IMR-90 (cell line): ENCODE data around the gene ZDHHC7. TPM values are rescaled to one million over a fixed set of nuclear protein-coding genes. Genes with fewer than 3 reads are reported as not detected.

ENCODE experiments used
- ATAC-seq: fragments of 200-7000 bp; cut with Tn5 transposase; 2 replicates; pipeline ENCODE4 v1.9.1; 2020; ENCODE audit warnings: low read depth, mild to moderate bottlenecking, moderate library complexity
- BruUV-seq: library from RNA; stranded (reverse); fragments of 400-500 nt; replicated peaks from 2 replicates; lab custom pipeline; 2021; lab: Mats Ljungman, UMichigan
- CTCF ChIA-PET: fragments of 300-600 bp; formaldehyde crosslinking; extraction: SDS; loops from one replicate; lab custom pipeline; 2021; ENCODE audit warnings: antibody characterized with exemption; lab: Yijun Ruan, JAX
- POLR2A ChIA-PET: fragments of 300-600 bp; sonication (Branson Sonifier 250); formaldehyde crosslinking; loops from one replicate; lab custom pipeline; 2022; ENCODE audit warnings: antibody characterized with exemption; ENCODE audit not compliant: unreplicated experiment; lab: Charles Lee
- DNase-seq: peaks from one replicate; pipeline ENCODE4 v3.0.0; 2013
- H2AFZ ChIP-seq: replicated peaks from 2 replicates; pipeline ENCODE3; 2013; ENCODE audit warnings: low read length, mild to moderate bottlenecking; ENCODE audit not compliant: poor library complexity
- H2AK5ac ChIP-seq: 2 replicates; pipeline ENCODE4 v1.6.1; 2013; ENCODE audit warnings: low read depth, low read length, inconsistent platforms
- H2AK9ac ChIP-seq: replicated peaks from 2 replicates; pipeline ENCODE3; 2013; ENCODE audit warnings: mild to moderate bottlenecking, low read depth, low read length, moderate library complexity; ENCODE audit not compliant: poor library complexity
- H2BK120ac ChIP-seq: 2 replicates; pipeline ENCODE4 v1.6.1; 2013; ENCODE audit warnings: low read depth, low read length, inconsistent platforms
- H2BK15ac ChIP-seq: 3 replicates; pipeline ENCODE4 v1.6.1; 2013; ENCODE audit warnings: low read depth, low read length, inconsistent platforms
- H2BK20ac ChIP-seq: 2 replicates; pipeline ENCODE4 v1.6.1; 2013; ENCODE audit warnings: low read depth, mild to moderate bottlenecking, inconsistent platforms, low read length, moderate library complexity
- H2BK5ac ChIP-seq: 2 replicates; pipeline ENCODE4 v1.6.1; 2013; ENCODE audit warnings: mild to moderate bottlenecking, low read depth, low read length, inconsistent platforms; ENCODE audit not compliant: poor library complexity, severe bottlenecking
- H3K14ac ChIP-seq: replicated peaks from 2 replicates; pipeline ENCODE4 v1.6.1; 2013; ENCODE audit warnings: low read depth, low read length, inconsistent platforms
- H3K18ac ChIP-seq: 2 replicates; pipeline ENCODE4 v1.6.1; 2013; ENCODE audit warnings: low read depth, low read length, control low read depth
- H3K23ac ChIP-seq: 2 replicates; pipeline ENCODE4 v1.6.1; 2013; ENCODE audit warnings: low read depth, low read length, inconsistent platforms
- H3K27ac ChIP-seq: 2 replicates; pipeline ENCODE4 v1.5.1; 2013; ENCODE audit warnings: mild to moderate bottlenecking, control low read depth, low read length; ENCODE audit not compliant: insufficient read depth
- H3K27me3 ChIP-seq: 2 replicates; pipeline ENCODE4 v1.6.1; 2013; ENCODE audit warnings: low read length; ENCODE audit not compliant: control insufficient read depth, insufficient read depth
- H3K36me3 ChIP-seq: 2 replicates; pipeline ENCODE4 v1.6.1; 2013; ENCODE audit warnings: low read length, mixed read lengths; ENCODE audit not compliant: control insufficient read depth, insufficient read depth
- H3K4ac ChIP-seq: 2 replicates; pipeline ENCODE4 v1.6.1; 2013; ENCODE audit warnings: low read depth, low read length, inconsistent platforms
- H3K4me1 ChIP-seq: 2 replicates; pipeline ENCODE4 v1.6.1; 2013; ENCODE audit warnings: low read length, mixed read lengths; ENCODE audit not compliant: control insufficient read depth, insufficient read depth
- H3K4me2 ChIP-seq: 2 replicates; pipeline ENCODE4 v1.6.1; 2013; ENCODE audit warnings: low read depth, mild to moderate bottlenecking, control low read depth, low read length, moderate library complexity
- H3K4me3 ChIP-seq: 2 replicates; pipeline ENCODE4 v1.5.1; 2013; ENCODE audit warnings: low read depth, mild to moderate bottlenecking, control low read depth, low read length, moderate library complexity; ENCODE audit not compliant: insufficient read depth
- H3K56ac ChIP-seq: 2 replicates; pipeline ENCODE4 v1.6.1; 2013; ENCODE audit warnings: low read length, inconsistent platforms; ENCODE audit not compliant: insufficient read depth; ENCODE audit errors: extremely low read depth
- H3K79me1 ChIP-seq, 2 experiments: 2 replicates each; pipeline ENCODE4 v1.6.1; 2013; ENCODE audit warnings: low read length in 2 of 2, inconsistent platforms in 1 of 2, low read depth in 1 of 2
- H3K9ac ChIP-seq: 2 replicates; pipeline ENCODE4 v1.6.1; 2013; ENCODE audit warnings: low read depth, low read length, control low read depth
- H3K9me1 ChIP-seq: 2 replicates; pipeline ENCODE4 v1.6.1; 2013; ENCODE audit warnings: low read length, inconsistent platforms; ENCODE audit not compliant: insufficient read depth
- H3K9me3 ChIP-seq: 2 replicates; pipeline ENCODE4 v1.6.1; 2013; ENCODE audit warnings: low read length; ENCODE audit not compliant: control insufficient read depth, insufficient read depth
- H4K20me1 ChIP-seq: 2 replicates; pipeline ENCODE4 v1.6.1; 2013; ENCODE audit warnings: low read length, inconsistent platforms; ENCODE audit not compliant: insufficient read depth
- H4K5ac ChIP-seq: 2 replicates; pipeline ENCODE4 v1.6.1; 2013; ENCODE audit warnings: mild to moderate bottlenecking, low read depth, low read length, control low read depth
- H4K8ac ChIP-seq, 2 experiments: 2 replicates each; pipeline ENCODE4 v1.6.1; 2013; ENCODE audit warnings: low read depth in 2 of 2, low read length in 2 of 2, control low read depth in 1 of 2, inconsistent platforms in 1 of 2
- H4K91ac ChIP-seq: 2 replicates; pipeline ENCODE4 v1.6.1; 2013; ENCODE audit warnings: low read depth, low read length, inconsistent platforms; ENCODE audit not compliant: insufficient read depth
- BHLHE40 ChIP-seq: fragments of 150-350 bp; IDR thresholded peaks from 2 replicates; pipeline ENCODE4 v1.6.1; 2016; ENCODE audit warnings: mild to moderate bottlenecking, low read depth, low read length
- NFE2L2 ChIP-seq: fragments of 150-350 bp; IDR thresholded peaks from 2 replicates; pipeline ENCODE4 v1.6.1; 2016; ENCODE audit warnings: low read depth, mild to moderate bottlenecking, low read length
- RCOR1 ChIP-seq: IDR thresholded peaks from 2 replicates; pipeline ENCODE4 v1.6.1; 2012; ENCODE audit warnings: mild to moderate bottlenecking, low read length, improper control_type of control experiment; ENCODE audit not compliant: insufficient replicate concordance
- RFX5 ChIP-seq: IDR thresholded peaks from 2 replicates; pipeline ENCODE4 v1.8.0; 2012; ENCODE audit warnings: low read depth, mild to moderate bottlenecking, low read length, moderate library complexity
- WGBS, 2 experiments: methylation state at CpG; one replicate each; pipeline versions ENCODE4 v1.1.5 to v1.1.7; 2013; ENCODE audit warnings: missing lambda C conversion rate in 2 of 2; ENCODE audit not compliant: insufficient read length in 1 of 2; ENCODE audit errors: extremely low coverage in 2 of 2; 5-methylcytosine and 5-hydroxymethylcytosine counted together
- dilution Hi-C: fragments of 300-500 bp; cut with HindIII; formaldehyde crosslinking; loops from one replicate; pipeline ENCODE4 v1.14.3; 2018; ENCODE audit warnings: low sequenced_read_pairs; ENCODE audit not compliant: unreplicated experiment
- in situ Hi-C: fragments of 300-500 bp; cut with MboI; formaldehyde crosslinking; loops from 3 replicates; pipeline ENCODE4 v1.14.3; 2019; ENCODE audit warnings: low sequenced_read_pairs, inconsistent platforms, mixed read lengths
- intact Hi-C: fragments of 100-400 bp; cut with micrococcal nuclease; formaldehyde crosslinking; loops from 2 replicates; pipeline ENCODE4 v1.10.0; 2022
- polyA plus RNA-seq, 3 experiments: library from polyadenylated mRNA; depleted of rRNA; stranded (reverse); fragments of >200 nt; gene quantifications; 2 replicates each; pipeline ENCODE4 v1.2.3, GENCODE V29; 2012; ENCODE audit warnings: low replicate concordance in 1 of 3
- total RNA-seq: library from RNA; depleted of rRNA; stranded (reverse); fragments of >200 nt; gene quantifications from 2 replicates; pipeline ENCODE4 v1.2.3, GENCODE V29; 2012

Gene ZDHHC7
- total and polyA plus RNA-seq, 2 of the 4 experiments (the other 2 are of a cell fraction): 80.1 to 97.1 TPM

GRCh38 chr16:84926462-84926861, 84.9 kb downstream of the ZDHHC7 start:
- ATAC-seq (no peak), DNase-seq (no peak)
- intact Hi-C loops: no loop called here
- Histone ChIP-seq H3K9ac (no peak overlapping the region), H3K14ac (no peak overlapping the region), H2BK120ac (no peak overlapping the region), H3K4me2 (no peak overlapping the region), H3K27me3 (no peaks in the 10 kb centered on the region), H2BK20ac (no peak overlapping the region), H2BK5ac (no peak overlapping the region), H3K4me3 (no peak overlapping the region), H2BK15ac (no peak overlapping the region), H2AK9ac (no peak overlapping the region), H3K9me3 (no peaks in the 10 kb centered on the region), H2AK5ac (no peak overlapping the region), H3K18ac (no peak overlapping the region), H4K91ac (no peak overlapping the region), H4K20me1 (no peaks in the 10 kb centered on the region), H3K4ac (no peak overlapping the region), H3K27ac (no peak overlapping the region), H3K36me3 (no peaks in the 10 kb centered on the region), H3K23ac (no peak overlapping the region), H2AFZ (no peak overlapping the region), H4K8ac (no peak overlapping the region), H3K79me1 (no peaks in the 10 kb centered on the region), H3K9me1 (peaks cover 3% of the 10 kb centered on the region; the same call in 1 of the 2 replicates), H3K56ac (no peak overlapping the region), H4K5ac (no peak overlapping the region), H3K4me1 (peaks cover 8% of the 10 kb centered on the region; the same call in 1 of the 2 replicates)
- no peak for TF ChIP-seq RCOR1
- TF ChIP-seq RFX5: no peak
- TF ChIP-seq BHLHE40: no peak
- TF ChIP-seq NFE2L2: no peak
- in situ Hi-C loops: no loop called here
- POLR2A ChIA-PET: no interaction called here
- dilution Hi-C loops: no loop called here
- BruUV-seq: no TSS peak
- CTCF ChIA-PET: interaction anchor here (0.6 to 1.2 kb wide), 4 partner anchors 26 to 299 kb away, joined by 3 to 7 read pairs (median 3); no protein-coding TSS in a partner anchor
- 50% methylated on average over 2 of the region's 7 CpGs; no CpG with 5 or more reads in 1 of the 2 experiments for WGBS, 2 experiments
